GM13977 (cell line): ENCODE measurements around the gene PTPRM.

Source experiments
- DNase-seq: peaks from one replicate; pipeline ENCODE4 v3.0.0; 2012; ENCODE audit warnings: low spot score
- in situ Hi-C: fragments of 300-500 bp; cut with MboI; formaldehyde crosslinking; loops from one replicate; pipeline ENCODE4 v1.12.0; 2022; ENCODE audit warnings: low sequenced_read_pairs, low pct_unique_long_range_greater_than_20kb, mixed read lengths, inconsistent platforms; ENCODE audit not compliant: unreplicated experiment
- TF ChIP-seq, protein P1 (sequence below): IDR thresholded peaks from 2 replicates; pipeline ENCODE4 v1.5.1; 2012; ENCODE audit warnings: mild to moderate bottlenecking, control low read depth; ENCODE audit not compliant: insufficient read depth; ENCODE audit errors: extremely low read depth, missing control alignments

The PTPRM gene

DNA sequence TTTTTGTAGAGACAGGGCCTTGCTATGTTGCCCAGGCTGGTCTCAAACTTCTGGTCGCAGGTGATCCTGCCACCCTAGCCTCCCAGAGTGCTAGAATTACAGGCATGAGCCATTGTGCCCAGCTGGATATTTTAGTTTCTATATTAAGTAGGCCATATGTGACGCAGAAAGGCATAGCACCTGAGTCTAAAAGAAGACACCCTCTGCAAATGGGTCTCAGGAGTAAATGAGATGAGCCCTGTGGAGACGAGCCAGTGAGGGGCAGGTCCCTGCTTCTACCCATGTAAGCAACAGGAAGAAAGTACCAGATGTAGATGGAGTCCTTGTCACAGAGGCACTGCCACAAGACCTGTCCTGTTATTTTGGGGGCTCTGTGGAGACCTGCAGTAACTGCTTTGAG, 322.4 kb downstream of the PTPRM start:
- in situ Hi-C loops: no loop called here
- DNase-seq: no peak

DNA sequence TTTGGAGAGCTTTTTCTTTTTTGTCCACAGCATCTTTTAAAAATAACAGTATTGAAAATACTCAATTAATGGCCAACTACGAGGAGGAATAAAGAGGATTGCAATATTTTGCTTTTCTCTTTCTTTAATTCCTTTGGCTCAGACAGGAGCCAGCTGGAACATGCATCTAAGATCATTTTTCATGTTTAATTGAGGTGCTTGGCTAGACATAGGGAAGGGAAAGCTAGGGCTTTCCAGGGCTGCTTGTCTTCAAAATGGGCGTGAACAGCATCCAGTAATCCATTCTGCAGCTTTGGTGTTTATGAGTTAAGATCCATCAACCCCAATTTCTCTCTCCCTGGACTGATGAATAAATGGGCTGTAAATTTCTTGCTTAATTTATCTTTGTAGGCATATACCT, 323.0 kb downstream of the PTPRM start:
- TF ChIP-seq, protein P1, sequence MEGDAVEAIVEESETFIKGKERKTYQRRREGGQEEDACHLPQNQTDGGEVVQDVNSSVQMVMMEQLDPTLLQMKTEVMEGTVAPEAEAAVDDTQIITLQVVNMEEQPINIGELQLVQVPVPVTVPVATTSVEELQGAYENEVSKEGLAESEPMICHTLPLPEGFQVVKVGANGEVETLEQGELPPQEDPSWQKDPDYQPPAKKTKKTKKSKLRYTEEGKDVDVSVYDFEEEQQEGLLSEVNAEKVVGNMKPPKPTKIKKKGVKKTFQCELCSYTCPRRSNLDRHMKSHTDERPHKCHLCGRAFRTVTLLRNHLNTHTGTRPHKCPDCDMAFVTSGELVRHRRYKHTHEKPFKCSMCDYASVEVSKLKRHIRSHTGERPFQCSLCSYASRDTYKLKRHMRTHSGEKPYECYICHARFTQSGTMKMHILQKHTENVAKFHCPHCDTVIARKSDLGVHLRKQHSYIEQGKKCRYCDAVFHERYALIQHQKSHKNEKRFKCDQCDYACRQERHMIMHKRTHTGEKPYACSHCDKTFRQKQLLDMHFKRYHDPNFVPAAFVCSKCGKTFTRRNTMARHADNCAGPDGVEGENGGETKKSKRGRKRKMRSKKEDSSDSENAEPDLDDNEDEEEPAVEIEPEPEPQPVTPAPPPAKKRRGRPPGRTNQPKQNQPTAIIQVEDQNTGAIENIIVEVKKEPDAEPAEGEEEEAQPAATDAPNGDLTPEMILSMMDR: no peak
- DNase-seq: no peak
- in situ Hi-C loops: no loop called here

More for the DNA sequence above, 322.4 kb downstream of the PTPRM start:
- TF ChIP-seq, protein P1: no peak

DNA sequence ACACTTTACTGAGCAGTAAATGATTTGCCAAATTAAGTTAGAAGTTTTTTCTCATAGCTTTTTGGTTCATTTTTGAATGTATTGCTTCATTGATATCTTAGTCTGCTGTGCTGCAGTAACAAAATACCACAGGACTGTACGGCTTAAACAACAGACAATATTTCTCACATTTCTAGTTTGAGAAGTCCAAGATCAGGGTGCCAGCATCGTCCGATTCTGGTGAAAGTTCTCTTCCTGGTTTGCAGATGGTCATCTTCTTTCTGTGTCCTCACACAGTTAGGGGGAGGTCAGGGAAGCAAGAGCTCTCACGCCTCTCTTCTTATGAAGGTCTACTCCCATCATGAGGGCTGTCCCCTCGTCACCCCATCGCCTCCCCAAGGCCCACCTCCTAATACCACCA, 325.4 kb downstream of the PTPRM start:
- no peak for DNase-seq
- in situ Hi-C loops: no loop called here
- TF ChIP-seq, protein P1: no peak

DNA sequence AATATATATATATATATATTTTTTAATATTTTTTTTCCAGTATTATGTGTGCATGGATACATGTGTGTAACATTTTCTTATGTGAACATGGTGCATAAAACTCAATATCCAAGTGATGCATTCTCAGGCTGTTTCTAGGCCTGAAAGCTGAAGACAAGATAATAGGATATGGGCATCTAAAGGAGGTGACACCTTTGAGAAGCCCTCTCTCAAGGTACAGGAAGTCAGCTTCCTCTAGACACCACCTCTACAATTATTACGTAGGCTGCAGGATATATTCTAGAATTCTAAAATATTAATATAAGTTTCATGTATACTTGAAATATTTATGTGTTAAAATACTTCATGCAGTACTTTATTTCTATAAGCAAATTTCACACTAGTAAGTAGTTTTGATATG, 327.5 kb downstream of the PTPRM start:
- in situ Hi-C loops: no loop called here
- TF ChIP-seq, protein P1: no peak
- no peak for DNase-seq

DNA sequence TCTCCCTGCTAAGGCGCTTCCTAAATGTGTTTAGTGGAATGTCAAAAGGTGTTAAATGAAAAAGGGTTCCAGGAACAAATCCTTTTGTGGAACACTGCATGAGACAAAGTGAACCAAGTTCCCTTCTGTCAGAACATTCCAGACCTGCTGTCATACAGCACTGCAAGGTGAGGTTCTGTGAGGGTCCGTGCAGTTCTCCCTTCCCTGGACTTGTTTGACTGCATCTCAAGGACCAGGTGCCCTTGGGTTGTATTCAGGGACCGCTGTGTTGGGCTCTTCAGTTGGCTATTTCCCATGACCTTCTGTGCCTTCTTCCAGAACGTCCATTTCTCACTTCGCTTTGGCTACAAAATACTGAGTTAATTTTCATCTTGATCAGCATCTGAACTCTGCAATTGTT, 328.2 kb downstream of the PTPRM start:
- in situ Hi-C loops: no loop called here
- TF ChIP-seq, protein P1: no peak

DNA sequence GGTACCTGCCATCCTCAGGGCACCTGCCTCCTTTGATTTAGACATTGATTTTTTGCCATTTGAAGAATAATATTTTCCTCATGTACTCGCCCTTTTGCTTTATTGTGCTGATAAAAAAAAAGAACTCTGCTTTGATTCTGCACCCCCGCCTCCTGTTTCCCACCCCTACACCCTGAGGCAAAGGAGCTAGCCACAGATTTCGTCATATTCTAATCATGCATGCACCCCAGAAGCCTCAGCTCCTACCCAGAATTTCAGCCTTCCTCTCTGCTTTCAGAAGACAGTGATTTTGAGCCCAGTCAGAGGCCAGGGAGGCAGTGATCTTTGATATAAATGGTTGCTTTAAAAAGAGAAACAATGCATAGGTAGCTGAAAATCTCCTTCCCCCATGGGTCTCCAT, 329.0 kb downstream of the PTPRM start:
- DNase-seq: no peak
- in situ Hi-C loops: no loop called here
- TF ChIP-seq, protein P1: no peak

More for the DNA sequence above, 328.2 kb downstream of the PTPRM start:
- DNase-seq: no peak
